Loucy (cell line): ENCODE data around the gene DENND6B.

Experiments
- H2AFZ ChIP-seq: fragments of 200-600 bp; sonication (generic); 2 replicates; pipeline ENCODE4 v1.6.0; 2016; ENCODE audit warnings: antibody characterized with exemption, mild to moderate bottlenecking, low read length, moderate library complexity
- H3F3A ChIP-seq: fragments of 200-600 bp; 2 replicates; pipeline ENCODE4 v1.6.0; 2016; ENCODE audit warnings: antibody characterized with exemption, low read depth, mild to moderate bottlenecking
- H3K27me3 ChIP-seq: fragments of 200-600 bp; sonication (generic); 2 replicates; pipeline ENCODE4 v1.6.1; 2014; ENCODE audit warnings: low read length, mild to moderate bottlenecking; ENCODE audit not compliant: insufficient read depth, poor library complexity, severe bottlenecking
- H3K36me3 ChIP-seq: fragments of 200-600 bp; sonication (generic); 2 replicates; pipeline ENCODE4 v1.6.1; 2016; ENCODE audit warnings: low read length; ENCODE audit not compliant: insufficient read depth
- H3K4me1 ChIP-seq: fragments of 200-600 bp; sonication (generic); 2 replicates; pipeline ENCODE4 v1.5.1; 2014; ENCODE audit warnings: low read length, mild to moderate bottlenecking; ENCODE audit not compliant: insufficient read depth, poor library complexity, severe bottlenecking
- H3K4me2 ChIP-seq: fragments of 200-600 bp; sonication (generic); 2 replicates; pipeline ENCODE4 v1.6.0; 2014; ENCODE audit warnings: antibody characterized with exemption, low read length, low read depth, mild to moderate bottlenecking; ENCODE audit not compliant: poor library complexity, severe bottlenecking
- H3K4me3 ChIP-seq: fragments of 200-600 bp; sonication (generic); 2 replicates; pipeline ENCODE4 v1.5.1; 2014; ENCODE audit warnings: low read length, mild to moderate bottlenecking, mixed read lengths; ENCODE audit not compliant: poor library complexity, severe bottlenecking
- H3K79me2 ChIP-seq: fragments of 200-600 bp; sonication (generic); 2 replicates; pipeline ENCODE4 v1.6.1; 2014; ENCODE audit warnings: low read length; ENCODE audit not compliant: insufficient read depth
- H3K9ac ChIP-seq: fragments of 200-600 bp; sonication (generic); 2 replicates; pipeline ENCODE4 v1.6.0; 2014; ENCODE audit warnings: mild to moderate bottlenecking, low read depth, low read length, moderate library complexity; ENCODE audit not compliant: poor library complexity, severe bottlenecking
- H3K9me2 ChIP-seq: fragments of 200-600 bp; sonication (generic); replicated peaks from 2 replicates; pipeline ENCODE4 v1.6.1; 2016; ENCODE audit warnings: low read depth, low read length, mixed read lengths
- H3K9me3 ChIP-seq: fragments of 200-600 bp; sonication (generic); 2 replicates; pipeline ENCODE4 v1.6.1; 2014; ENCODE audit warnings: mild to moderate bottlenecking, antibody characterized with exemption, low read length, low read depth; ENCODE audit not compliant: insufficient read depth
- H4K20me1 ChIP-seq: fragments of 200-600 bp; sonication (generic); 2 replicates; pipeline ENCODE4 v1.6.0; 2014; ENCODE audit warnings: antibody characterized with exemption, low read length, mild to moderate bottlenecking; ENCODE audit not compliant: insufficient read depth, poor library complexity, severe bottlenecking
- EZH2phosphoT487 ChIP-seq: fragments of 200-600 bp; IDR thresholded peaks from 2 replicates; pipeline ENCODE4 v1.6.1; 2018; ENCODE audit warnings: antibody characterized with exemption, mild to moderate bottlenecking, moderate library complexity, borderline replicate concordance
- TF ChIP-seq, protein P1 (sequence below): fragments of 200-600 bp; sonication (generic); conservative IDR thresholded peaks from 2 replicates; pipeline ENCODE4 v1.5.1; 2014; ENCODE audit warnings: mild to moderate bottlenecking, antibody characterized with exemption, low read length

The DENND6B gene

DNA sequence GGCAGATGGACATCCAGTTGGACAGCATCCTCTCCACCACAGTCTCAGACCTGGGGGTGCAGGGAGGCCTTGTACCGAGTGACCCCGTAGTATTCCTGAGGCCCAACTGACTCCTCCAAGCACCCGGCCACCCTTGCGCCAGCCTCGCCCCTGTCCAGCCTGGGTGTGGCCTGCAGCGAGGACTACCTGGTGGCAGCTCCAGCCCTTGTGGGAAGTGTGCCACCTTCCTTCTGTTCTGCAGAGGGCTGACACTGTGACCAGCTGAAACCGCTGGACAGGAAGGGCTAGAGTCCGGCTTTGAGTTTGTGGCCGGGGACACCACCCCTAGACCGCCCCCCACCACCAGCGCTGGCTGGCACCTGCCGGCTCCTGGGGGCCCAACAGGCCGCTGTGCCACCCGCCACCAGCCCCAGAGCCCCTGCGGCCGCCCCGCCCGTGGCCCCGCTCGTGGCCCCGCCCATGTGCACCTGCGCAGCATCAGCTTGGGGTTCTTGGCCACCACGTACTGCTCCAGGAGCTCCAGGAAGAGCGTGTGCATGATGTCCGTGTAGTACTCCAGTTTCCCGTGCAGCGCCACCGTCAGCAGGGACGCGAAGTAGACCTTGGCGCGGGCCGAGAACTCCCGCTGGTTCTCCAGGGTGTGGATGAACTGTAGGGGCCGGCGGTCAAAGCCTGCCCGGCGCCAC is 46.6 kb downstream of the DENND6B start:
- H3K36me3 ChIP-seq: no peaks in the 10 kb centered on the region; the same call in 1 of the 2 replicates

DNA sequence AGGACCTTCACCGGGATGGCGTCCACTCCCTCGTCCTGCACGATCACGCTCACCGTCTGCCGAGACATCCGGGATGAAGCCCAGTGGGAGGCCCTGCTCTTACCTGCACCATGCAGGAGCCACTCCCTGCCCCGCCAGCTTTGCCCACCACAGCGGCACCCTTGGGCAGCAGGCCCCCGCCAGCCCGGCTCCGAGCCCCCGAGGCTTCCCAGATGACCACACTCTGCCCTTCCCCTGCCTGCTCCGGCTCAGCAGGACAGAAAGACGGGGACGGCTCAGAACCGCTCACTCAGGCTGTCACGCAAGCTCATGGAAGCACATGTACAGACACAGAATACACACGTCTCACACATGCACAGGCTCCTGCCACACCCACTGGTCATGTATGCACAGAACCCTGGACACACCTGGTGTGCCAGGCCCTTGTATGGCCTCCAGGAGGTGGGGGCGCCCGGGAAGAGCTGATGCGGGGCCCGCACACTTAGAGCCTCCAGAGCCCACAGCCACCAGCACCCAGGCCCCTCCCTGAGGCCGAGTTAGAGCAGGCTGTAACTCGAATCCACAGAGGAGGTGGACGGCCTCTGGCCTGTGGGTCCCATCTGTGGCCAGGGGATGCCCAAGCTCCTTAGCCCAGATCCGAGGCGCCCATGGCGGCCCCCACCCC is 47.7 kb downstream of the DENND6B start:
- H3K4me2 ChIP-seq: no peak overlapping the region
- no peaks in the 10 kb centered on the region for H3K4me1 ChIP-seq
- no peak overlapping the region for H3K4me3 ChIP-seq
- H3K27me3 ChIP-seq: no peaks in the 10 kb centered on the region
- no peaks in the 10 kb centered on the region; the same call in 1 of the 2 replicates for H3K36me3 ChIP-seq
- no peaks in the 10 kb centered on the region for H4K20me1 ChIP-seq
- no peaks in the 10 kb centered on the region for H3K79me2 ChIP-seq
- H3K9ac ChIP-seq: no peak overlapping the region
- H3K9me3 ChIP-seq: no peaks in the 10 kb centered on the region
- no peaks in the 10 kb centered on the region for H3K9me2 ChIP-seq
- no peak overlapping the region for H2AFZ ChIP-seq
- TF ChIP-seq, protein P1, sequence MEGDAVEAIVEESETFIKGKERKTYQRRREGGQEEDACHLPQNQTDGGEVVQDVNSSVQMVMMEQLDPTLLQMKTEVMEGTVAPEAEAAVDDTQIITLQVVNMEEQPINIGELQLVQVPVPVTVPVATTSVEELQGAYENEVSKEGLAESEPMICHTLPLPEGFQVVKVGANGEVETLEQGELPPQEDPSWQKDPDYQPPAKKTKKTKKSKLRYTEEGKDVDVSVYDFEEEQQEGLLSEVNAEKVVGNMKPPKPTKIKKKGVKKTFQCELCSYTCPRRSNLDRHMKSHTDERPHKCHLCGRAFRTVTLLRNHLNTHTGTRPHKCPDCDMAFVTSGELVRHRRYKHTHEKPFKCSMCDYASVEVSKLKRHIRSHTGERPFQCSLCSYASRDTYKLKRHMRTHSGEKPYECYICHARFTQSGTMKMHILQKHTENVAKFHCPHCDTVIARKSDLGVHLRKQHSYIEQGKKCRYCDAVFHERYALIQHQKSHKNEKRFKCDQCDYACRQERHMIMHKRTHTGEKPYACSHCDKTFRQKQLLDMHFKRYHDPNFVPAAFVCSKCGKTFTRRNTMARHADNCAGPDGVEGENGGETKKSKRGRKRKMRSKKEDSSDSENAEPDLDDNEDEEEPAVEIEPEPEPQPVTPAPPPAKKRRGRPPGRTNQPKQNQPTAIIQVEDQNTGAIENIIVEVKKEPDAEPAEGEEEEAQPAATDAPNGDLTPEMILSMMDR: no peak
- TF ChIP-seq EZH2phosphoT487: no peak
- H3F3A ChIP-seq: no peaks in the 10 kb centered on the region

More for the DNA sequence above, 46.6 kb downstream of the DENND6B start:
- H3K9ac ChIP-seq: no peak overlapping the region
- no peaks in the 10 kb centered on the region for H3F3A ChIP-seq
- TF ChIP-seq, protein P1: no peak
- no peak for TF ChIP-seq EZH2phosphoT487
- no peaks in the 10 kb centered on the region for H3K79me2 ChIP-seq
- H3K9me2 ChIP-seq: no peaks in the 10 kb centered on the region
- H3K27me3 ChIP-seq: no peaks in the 10 kb centered on the region
- no peak overlapping the region for H3K4me2 ChIP-seq
- H3K4me1 ChIP-seq: no peaks in the 10 kb centered on the region
- H2AFZ ChIP-seq: no peak overlapping the region
- no peaks in the 10 kb centered on the region for H3K9me3 ChIP-seq
- H3K4me3 ChIP-seq: no peak overlapping the region
- H4K20me1 ChIP-seq: no peaks in the 10 kb centered on the region

DNA sequence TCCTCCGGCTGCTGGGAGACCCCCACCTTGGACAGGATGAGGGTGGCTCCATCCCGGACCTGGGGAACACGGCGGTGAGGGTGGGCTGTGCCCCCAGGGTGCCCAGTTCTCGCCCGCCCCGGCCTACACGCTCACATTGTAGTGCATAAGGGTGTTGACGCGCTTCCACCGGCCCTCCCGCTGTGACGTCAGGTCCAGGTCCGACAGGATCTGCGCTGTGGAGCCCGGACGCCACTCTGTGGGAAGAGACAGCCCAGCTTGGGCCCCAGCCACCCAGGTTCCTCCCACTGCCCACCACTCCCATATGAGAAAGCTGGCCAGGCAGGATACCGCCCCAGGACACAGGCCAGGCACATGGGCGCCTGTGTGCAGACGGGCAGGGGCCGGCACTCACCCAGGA is 48.4 kb downstream of the DENND6B start:
- H3K4me1 ChIP-seq: no peaks in the 10 kb centered on the region
- no peaks in the 10 kb centered on the region for H3F3A ChIP-seq
- H3K79me2 ChIP-seq: no peaks in the 10 kb centered on the region
- no peaks in the 10 kb centered on the region for H3K9me2 ChIP-seq
- H3K9ac ChIP-seq: no peak overlapping the region
- no peaks in the 10 kb centered on the region for H4K20me1 ChIP-seq
- no peaks in the 10 kb centered on the region; the same call in 1 of the 2 replicates for H3K36me3 ChIP-seq
- no peaks in the 10 kb centered on the region for H3K27me3 ChIP-seq
- H3K4me2 ChIP-seq: no peak overlapping the region
- TF ChIP-seq EZH2phosphoT487: no peak
- TF ChIP-seq, protein P1: no peak
- H3K4me3 ChIP-seq: no peak overlapping the region
- no peaks in the 10 kb centered on the region for H3K9me3 ChIP-seq
- H2AFZ ChIP-seq: no peak overlapping the region
